ENCODE results near the gene DNAJC5.

GRCh38 chr20:63889241-63890200 lies 5.4 kb upstream of the DNAJC5 start:
- TF ChIP-seq, protein P1, sequence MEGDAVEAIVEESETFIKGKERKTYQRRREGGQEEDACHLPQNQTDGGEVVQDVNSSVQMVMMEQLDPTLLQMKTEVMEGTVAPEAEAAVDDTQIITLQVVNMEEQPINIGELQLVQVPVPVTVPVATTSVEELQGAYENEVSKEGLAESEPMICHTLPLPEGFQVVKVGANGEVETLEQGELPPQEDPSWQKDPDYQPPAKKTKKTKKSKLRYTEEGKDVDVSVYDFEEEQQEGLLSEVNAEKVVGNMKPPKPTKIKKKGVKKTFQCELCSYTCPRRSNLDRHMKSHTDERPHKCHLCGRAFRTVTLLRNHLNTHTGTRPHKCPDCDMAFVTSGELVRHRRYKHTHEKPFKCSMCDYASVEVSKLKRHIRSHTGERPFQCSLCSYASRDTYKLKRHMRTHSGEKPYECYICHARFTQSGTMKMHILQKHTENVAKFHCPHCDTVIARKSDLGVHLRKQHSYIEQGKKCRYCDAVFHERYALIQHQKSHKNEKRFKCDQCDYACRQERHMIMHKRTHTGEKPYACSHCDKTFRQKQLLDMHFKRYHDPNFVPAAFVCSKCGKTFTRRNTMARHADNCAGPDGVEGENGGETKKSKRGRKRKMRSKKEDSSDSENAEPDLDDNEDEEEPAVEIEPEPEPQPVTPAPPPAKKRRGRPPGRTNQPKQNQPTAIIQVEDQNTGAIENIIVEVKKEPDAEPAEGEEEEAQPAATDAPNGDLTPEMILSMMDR (IDR thresholded peaks at IDR 0.05; ENCODE audit: low read depth, low read length, poor library complexity, severe bottlenecking) = no peak
- TF ChIP-seq EZH2phosphoT487 (IDR thresholded peaks at IDR 0.05; ENCODE audit: borderline replicate concordance, low read length) = no peak

Measured in DOHH2 (cell line).